ENCODE results near the gene ELL.
A peak's percentile ranks its signal among the peaks of the same experiment; 100 is the strongest.

Gene ELL

GRCh38 chr19:18521692-18522123 is at the start of gene ELL:
TSS of gene ELL (minus strand) at chr19:18522070. CDS start at chr19:18522055, 15 bp downstream.
- DNase-seq (ENCODE audit: low read depth, low spot score), result no peak
- H3K27ac ChIP-seq, result peak within 1 kb of the TSS; percentile 53
- TF ChIP-seq FOXP2 (optimal IDR thresholded peaks at IDR 0.05; ENCODE audit: control extremely low read depth, extremely low read length, insufficient read depth) (no peak), POLR2AphosphoS5 (IDR thresholded peaks at IDR 0.05; ENCODE audit: borderline replicate concordance, low read depth, low read length) (peak; percentile 92), EZH2 (IDR thresholded peaks at IDR 0.05) (no peak)
- no peaks in the 10 kb centered on the region for H3K36me3 ChIP-seq (ENCODE audit: insufficient read depth, low read length)
- peak within 1 kb of the TSS; percentile 90 for H3K4me3 ChIP-seq
- no peaks in the 10 kb centered on the region for H3K9me3 ChIP-seq (ENCODE audit: low read depth, low read length)
- H3K9ac ChIP-seq (ENCODE audit: insufficient read length), result peak within 1 kb of the TSS; percentile 82

DNA sequence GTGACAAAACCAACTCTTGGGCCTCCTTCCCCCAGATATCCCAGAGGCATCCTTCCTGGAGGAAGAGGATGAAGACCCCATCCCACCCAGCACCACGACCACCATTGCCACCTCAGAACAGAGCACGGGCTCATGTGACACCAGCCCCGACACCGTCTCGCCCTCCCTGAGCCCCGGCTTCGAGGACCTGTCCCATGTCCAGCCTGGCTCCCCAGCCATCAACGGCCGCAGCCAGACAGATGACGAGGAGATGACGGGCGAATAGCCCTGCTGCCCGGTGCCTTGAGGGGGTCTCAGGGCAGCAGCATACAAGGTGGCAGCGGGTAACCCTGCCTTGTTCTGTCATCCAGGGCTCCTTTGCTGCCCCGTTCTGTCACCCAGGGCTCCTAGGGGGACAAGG is 46.5 kb upstream of the ELL start:
- Histone ChIP-seq H3K36me3 (ENCODE audit: insufficient read depth, low read length) (peaks cover 50% of the 10 kb centered on the region), H3K27ac (no peak overlapping the region), H3K4me3 (no peak overlapping the region), H3K9me3 (ENCODE audit: low read depth, low read length) (no peaks in the 10 kb centered on the region), H3K9ac (ENCODE audit: insufficient read length) (no peak overlapping the region)
- TF ChIP-seq POLR2AphosphoS5 (IDR thresholded peaks at IDR 0.05; ENCODE audit: borderline replicate concordance, low read depth, low read length) (no peak), EZH2 (IDR thresholded peaks at IDR 0.05) (no peak), FOXP2 (optimal IDR thresholded peaks at IDR 0.05; ENCODE audit: control extremely low read depth, extremely low read length, insufficient read depth) (no peak)
- DNase-seq (ENCODE audit: low read depth, low spot score), result no peak

- Histone ChIP-seq H3K9me3 (ENCODE audit: low read depth, low read length) (no peaks in the 10 kb centered on the region), H3K9ac (ENCODE audit: insufficient read length) (no peak overlapping the region), H3K36me3 (ENCODE audit: insufficient read depth, low read length) (peaks cover 52% of the 10 kb centered on the region; the same call in 1 of the 2 replicates), H3K27ac (no peak overlapping the region), H3K4me3 (no peak overlapping the region)
- DNase-seq (ENCODE audit: low read depth, low spot score), result no peak
- TF ChIP-seq EZH2 (IDR thresholded peaks at IDR 0.05) (no peak), POLR2AphosphoS5 (IDR thresholded peaks at IDR 0.05; ENCODE audit: borderline replicate concordance, low read depth, low read length) (no peak), FOXP2 (optimal IDR thresholded peaks at IDR 0.05; ENCODE audit: control extremely low read depth, extremely low read length, insufficient read depth) (no peak)
Observed at GRCh38 chr19:18566953-18567352, 45.1 kb upstream of the ELL start.

GRCh38 chr19:18562086-18562485 is 40.2 kb upstream of the ELL start:
- H3K4me3 ChIP-seq, result no peak overlapping the region
- peaks cover 35% of the 10 kb centered on the region; the same call in 1 of the 2 replicates for H3K36me3 ChIP-seq (ENCODE audit: insufficient read depth, low read length)
- H3K27ac ChIP-seq, result no peak overlapping the region
- TF ChIP-seq FOXP2 (optimal IDR thresholded peaks at IDR 0.05; ENCODE audit: control extremely low read depth, extremely low read length, insufficient read depth) (no peak), EZH2 (IDR thresholded peaks at IDR 0.05) (no peak), POLR2AphosphoS5 (IDR thresholded peaks at IDR 0.05; ENCODE audit: borderline replicate concordance, low read depth, low read length) (no peak)
- DNase-seq (ENCODE audit: low read depth, low spot score), result no peak
- H3K9me3 ChIP-seq (ENCODE audit: low read depth, low read length), result no peaks in the 10 kb centered on the region
- no peak overlapping the region for H3K9ac ChIP-seq (ENCODE audit: insufficient read length)

GRCh38 chr19:18559685-18560084 is 37.8 kb upstream of the ELL start:
- Histone ChIP-seq H3K27ac (no peak overlapping the region), H3K4me3 (no peak overlapping the region), H3K36me3 (ENCODE audit: insufficient read depth, low read length) (peaks cover 25% of the 10 kb centered on the region; the same call in 1 of the 2 replicates), H3K9me3 (ENCODE audit: low read depth, low read length) (no peaks in the 10 kb centered on the region), H3K9ac (ENCODE audit: insufficient read length) (peak overlapping the region; percentile 33)
- no peak for DNase-seq (ENCODE audit: low read depth, low spot score)
- no peak for TF ChIP-seq FOXP2 (optimal IDR thresholded peaks at IDR 0.05; ENCODE audit: control extremely low read depth, extremely low read length, insufficient read depth)
- TF ChIP-seq EZH2 (IDR thresholded peaks at IDR 0.05), result no peak
- TF ChIP-seq POLR2AphosphoS5 (IDR thresholded peaks at IDR 0.05; ENCODE audit: borderline replicate concordance, low read depth, low read length), result no peak

- Histone ChIP-seq H3K27ac (peak overlapping the region; percentile 72), H3K9ac (ENCODE audit: insufficient read length) (peak overlapping the region; percentile 98), H3K4me3 (peak overlapping the region; percentile 95), H3K9me3 (ENCODE audit: low read depth, low read length) (no peaks in the 10 kb centered on the region), H3K36me3 (ENCODE audit: insufficient read depth, low read length) (peaks cover 16% of the 10 kb centered on the region; the same call in 1 of the 2 replicates)
- DNase-seq (ENCODE audit: low read depth, low spot score), result no peak
- TF ChIP-seq POLR2AphosphoS5 (IDR thresholded peaks at IDR 0.05; ENCODE audit: borderline replicate concordance, low read depth, low read length) (no peak), EZH2 (IDR thresholded peaks at IDR 0.05) (no peak), FOXP2 (optimal IDR thresholded peaks at IDR 0.05; ENCODE audit: control extremely low read depth, extremely low read length, insufficient read depth) (no peak)
Observed at GRCh38 chr19:18558604-18559003, 36.7 kb upstream of the ELL start.

GRCh38 chr19:18558202-18558555 is 36.3 kb upstream of the ELL start:
- Histone ChIP-seq H3K27ac (peak overlapping the region; percentile 72), H3K9ac (ENCODE audit: insufficient read length) (peak overlapping the region; percentile 98), H3K4me3 (peak overlapping the region; percentile 95), H3K9me3 (ENCODE audit: low read depth, low read length) (no peaks in the 10 kb centered on the region), H3K36me3 (ENCODE audit: insufficient read depth, low read length) (peaks cover 14% of the 10 kb centered on the region; the same call in 1 of the 2 replicates)
- DNase-seq (ENCODE audit: low read depth, low spot score), result no peak
- TF ChIP-seq POLR2AphosphoS5 (IDR thresholded peaks at IDR 0.05; ENCODE audit: borderline replicate concordance, low read depth, low read length) (no peak), FOXP2 (optimal IDR thresholded peaks at IDR 0.05; ENCODE audit: control extremely low read depth, extremely low read length, insufficient read depth) (no peak), EZH2 (IDR thresholded peaks at IDR 0.05) (no peak)

- peak; percentile 97 for DNase-seq (ENCODE audit: low read depth, low spot score)
- TF ChIP-seq FOXP2 (optimal IDR thresholded peaks at IDR 0.05; ENCODE audit: control extremely low read depth, extremely low read length, insufficient read depth) (no peak), POLR2AphosphoS5 (IDR thresholded peaks at IDR 0.05; ENCODE audit: borderline replicate concordance, low read depth, low read length) (peak; percentile 88)
- Histone ChIP-seq H3K4me3 (peak within 1 kb of the TSS; percentile 95), H3K9ac (ENCODE audit: insufficient read length) (peak within 1 kb of the TSS; percentile 98), H3K27ac (peak within 1 kb of the TSS; percentile 72), H3K36me3 (ENCODE audit: insufficient read depth, low read length) (peaks cover 8% of the 10 kb centered on the region; the same call in 1 of the 2 replicates), H3K9me3 (ENCODE audit: low read depth, low read length) (no peaks in the 10 kb centered on the region)
Observed at GRCh38 chr19:18557411-18558201, 35.7 kb upstream of the ELL start, which contains the start of gene KXD1. TSS of gene KXD1 (plus strand) at chr19:18557870. CDS start at chr19:18562057, 4,187 bp downstream.

All from SK-N-MC (cell line).